HepG2 (cell line): Measurements from ENCODE around the gene KIAA0825.

Experiments used
- ELF1 ChIP-seq: sonication (generic); formaldehyde crosslinking; IDR thresholded peaks from 2 replicates; pipeline ENCODE4 v1.4.0; 2020; ENCODE audit warnings: missing genetic modification reagents
- EP300 ChIP-seq, 3 experiments: sonication (generic) in 1 of 3; formaldehyde crosslinking in 1 of 3; IDR thresholded peaks; 2 replicates each; pipeline versions ENCODE4 v1.5.1 to v1.6.1; 2011 to 2020; ENCODE audit warnings: low read depth in 2 of 3, low read length in 2 of 3, borderline replicate concordance in 1 of 3, improper control_type of control experiment in 1 of 3, mild to moderate bottlenecking in 1 of 3, missing genetic modification reagents in 1 of 3, moderate library complexity in 1 of 3
- MAFK ChIP-seq, 2 experiments: IDR thresholded peaks in 1 of 2; conservative IDR thresholded peaks in 1 of 2; 2 replicates each; pipeline ENCODE4 v1.6.1; 2011; ENCODE audit warnings: improper control_type of control experiment in 2 of 2, low read length in 2 of 2
- RELA ChIP-seq: sonication (generic); formaldehyde crosslinking; IDR thresholded peaks from 2 replicates; pipeline ENCODE4 v1.4.0; 2020; ENCODE audit warnings: missing genetic modification reagents
- SMAD1 ChIP-seq: sonication (generic); formaldehyde crosslinking; IDR thresholded peaks from 2 replicates; pipeline ENCODE4 v1.4.0; 2020; ENCODE audit warnings: missing genetic modification reagents, low read depth, mild to moderate bottlenecking, borderline replicate concordance
- ZNF75D ChIP-seq: sonication (generic); formaldehyde crosslinking; IDR thresholded peaks from 2 replicates; pipeline ENCODE4 v1.8.1; 2023; ENCODE audit warnings: missing genetic modification reagents, mild to moderate bottlenecking, borderline replicate concordance
- TF ChIP-seq, protein P1 (sequence below): sonication (generic); formaldehyde crosslinking; IDR thresholded peaks from 2 replicates; pipeline ENCODE4 v1.4.0; 2020; ENCODE audit warnings: missing genetic modification reagents
- TF ChIP-seq, protein P2 (sequence below): IDR thresholded peaks from 2 replicates; pipeline ENCODE4 v1.6.1; 2012; ENCODE audit warnings: low read depth, low read length, improper control_type of control experiment

DNA sequence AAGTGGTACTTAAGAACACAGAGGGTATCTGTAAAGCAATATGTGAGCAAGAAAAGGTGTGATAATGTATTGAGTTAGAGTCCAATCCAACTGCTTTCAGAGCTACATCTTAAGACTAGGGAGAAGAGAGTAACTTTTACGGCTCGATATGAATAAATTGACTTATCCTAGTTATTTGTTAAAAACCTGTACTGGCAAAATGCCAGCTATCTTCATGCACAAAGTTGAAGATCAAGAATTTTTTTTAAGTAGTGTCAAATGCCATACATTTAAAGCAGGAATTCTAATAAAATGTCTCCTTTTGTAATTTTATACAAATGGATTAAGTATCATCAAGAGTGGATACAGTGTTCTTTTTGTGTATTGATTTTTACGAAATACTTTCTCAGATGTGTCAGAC lies 305.2 kb downstream of the KIAA0825 start:
- TF ChIP-seq ZNF75D (CRISPR knock-in tag) (no peak), EP300 (IDR thresholded peaks at IDR 0.05; ENCODE audit: low read depth in 2 of 2, low read length in 2 of 2) (no peak), EP300 (CRISPR knock-in tag; IDR thresholded peaks at IDR 0.05; ENCODE audit: borderline replicate concordance) (no peak), ELF1 (CRISPR knock-in tag) (no peak), RELA (CRISPR knock-in tag) (no peak), SMAD1 (CRISPR knock-in tag) (no peak), MAFK (conservative IDR thresholded peaks at IDR 0.05 in 1 of 2, IDR thresholded peaks at IDR 0.05 in 1 of 2; ENCODE audit: low read length in 2 of 2) (no peak)
- TF ChIP-seq, protein P1, sequence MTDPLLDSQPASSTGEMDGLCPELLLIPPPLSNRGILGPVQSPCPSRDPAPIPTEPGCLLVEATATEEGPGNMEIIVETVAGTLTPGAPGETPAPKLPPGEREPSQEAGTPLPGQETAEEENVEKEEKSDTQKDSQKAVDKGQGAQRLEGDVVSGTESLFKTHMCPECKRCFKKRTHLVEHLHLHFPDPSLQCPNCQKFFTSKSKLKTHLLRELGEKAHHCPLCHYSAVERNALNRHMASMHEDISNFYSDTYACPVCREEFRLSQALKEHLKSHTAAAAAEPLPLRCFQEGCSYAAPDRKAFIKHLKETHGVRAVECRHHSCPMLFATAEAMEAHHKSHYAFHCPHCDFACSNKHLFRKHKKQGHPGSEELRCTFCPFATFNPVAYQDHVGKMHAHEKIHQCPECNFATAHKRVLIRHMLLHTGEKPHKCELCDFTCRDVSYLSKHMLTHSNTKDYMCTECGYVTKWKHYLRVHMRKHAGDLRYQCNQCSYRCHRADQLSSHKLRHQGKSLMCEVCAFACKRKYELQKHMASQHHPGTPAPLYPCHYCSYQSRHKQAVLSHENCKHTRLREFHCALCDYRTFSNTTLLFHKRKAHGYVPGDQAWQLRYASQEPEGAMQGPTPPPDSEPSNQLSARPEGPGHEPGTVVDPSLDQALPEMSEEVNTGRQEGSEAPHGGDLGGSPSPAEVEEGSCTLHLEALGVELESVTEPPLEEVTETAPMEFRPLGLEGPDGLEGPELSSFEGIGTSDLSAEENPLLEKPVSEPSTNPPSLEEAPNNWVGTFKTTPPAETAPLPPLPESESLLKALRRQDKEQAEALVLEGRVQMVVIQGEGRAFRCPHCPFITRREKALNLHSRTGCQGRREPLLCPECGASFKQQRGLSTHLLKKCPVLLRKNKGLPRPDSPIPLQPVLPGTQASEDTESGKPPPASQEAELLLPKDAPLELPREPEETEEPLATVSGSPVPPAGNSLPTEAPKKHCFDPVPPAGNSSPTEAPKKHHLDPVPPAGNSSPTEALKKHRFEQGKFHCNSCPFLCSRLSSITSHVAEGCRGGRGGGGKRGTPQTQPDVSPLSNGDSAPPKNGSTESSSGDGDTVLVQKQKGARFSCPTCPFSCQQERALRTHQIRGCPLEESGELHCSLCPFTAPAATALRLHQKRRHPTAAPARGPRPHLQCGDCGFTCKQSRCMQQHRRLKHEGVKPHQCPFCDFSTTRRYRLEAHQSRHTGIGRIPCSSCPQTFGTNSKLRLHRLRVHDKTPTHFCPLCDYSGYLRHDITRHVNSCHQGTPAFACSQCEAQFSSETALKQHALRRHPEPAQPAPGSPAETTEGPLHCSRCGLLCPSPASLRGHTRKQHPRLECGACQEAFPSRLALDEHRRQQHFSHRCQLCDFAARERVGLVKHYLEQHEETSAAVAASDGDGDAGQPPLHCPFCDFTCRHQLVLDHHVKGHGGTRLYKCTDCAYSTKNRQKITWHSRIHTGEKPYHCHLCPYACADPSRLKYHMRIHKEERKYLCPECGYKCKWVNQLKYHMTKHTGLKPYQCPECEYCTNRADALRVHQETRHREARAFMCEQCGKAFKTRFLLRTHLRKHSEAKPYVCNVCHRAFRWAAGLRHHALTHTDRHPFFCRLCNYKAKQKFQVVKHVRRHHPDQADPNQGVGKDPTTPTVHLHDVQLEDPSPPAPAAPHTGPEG (CRISPR knock-in tag): no peak
- TF ChIP-seq, protein P2, sequence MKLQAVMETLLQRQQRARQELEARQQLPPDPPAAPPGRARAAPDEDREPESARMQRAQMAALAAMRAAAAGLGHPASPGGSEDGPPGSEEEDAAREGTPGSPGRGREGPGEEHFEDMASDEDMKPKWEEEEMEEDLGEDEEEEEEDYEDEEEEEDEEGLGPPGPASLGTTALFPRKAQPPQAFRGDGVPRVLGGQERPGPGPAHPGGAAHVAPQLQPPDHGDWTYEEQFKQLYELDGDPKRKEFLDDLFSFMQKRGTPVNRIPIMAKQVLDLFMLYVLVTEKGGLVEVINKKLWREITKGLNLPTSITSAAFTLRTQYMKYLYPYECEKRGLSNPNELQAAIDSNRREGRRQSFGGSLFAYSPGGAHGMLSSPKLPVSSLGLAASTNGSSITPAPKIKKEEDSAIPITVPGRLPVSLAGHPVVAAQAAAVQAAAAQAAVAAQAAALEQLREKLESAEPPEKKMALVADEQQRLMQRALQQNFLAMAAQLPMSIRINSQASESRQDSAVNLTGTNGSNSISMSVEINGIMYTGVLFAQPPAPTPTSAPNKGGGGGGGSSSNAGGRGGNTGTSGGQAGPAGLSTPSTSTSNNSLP: no peak
